Mesothelial cell of epicardium (in vitro differentiated cells): Measurements from ENCODE around the gene SFI1. TPM values are rescaled to one million over a fixed set of nuclear protein-coding genes. Genes with fewer than 3 reads are reported as not detected.
A peak's percentile ranks its signal among the peaks of the same experiment; 100 is the strongest.
"Not testable (repeated sequence)": the region's sequence is repeated elsewhere in the genome, so short reads cannot be mapped to it uniquely, and the experiment has no call there.

Experiments
- DNase-seq, 2 experiments: peaks; one replicate each; pipeline ENCODE4 v3.0.0; 2021; ENCODE audit warnings: low spot score in 2 of 2; ENCODE audit not compliant: unreplicated experiment in 2 of 2
- H3K27ac Mint-ChIP-seq: 2 replicates; pipeline ENCODE4 v1.8.0; 2021; ENCODE audit warnings: mixed read lengths
- H3K27me3 Mint-ChIP-seq: 2 replicates; pipeline ENCODE4 v1.8.0; 2021; ENCODE audit warnings: low read depth, mixed read lengths
- H3K36me3 Mint-ChIP-seq: 2 replicates; pipeline ENCODE4 v1.8.0; 2021; ENCODE audit warnings: mixed read lengths
- H3K4me1 Mint-ChIP-seq: 2 replicates; pipeline ENCODE4 v1.8.0; 2021; ENCODE audit warnings: mixed read lengths
- H3K4me3 Mint-ChIP-seq: 2 replicates; pipeline ENCODE4 v1.8.0; 2021; ENCODE audit warnings: mild to moderate bottlenecking, moderate library complexity, mixed read lengths
- H3K9me3 Mint-ChIP-seq: 2 replicates; pipeline ENCODE4 v1.8.0; 2021; ENCODE audit warnings: mixed read lengths
- CTCF ChIP-seq: fragments of 200-600 bp; sonication (generic); IDR thresholded peaks from one replicate; pipeline ENCODE4 v1.5.0; 2021; ENCODE audit warnings: antibody characterized with exemption; ENCODE audit not compliant: unreplicated experiment
- total RNA-seq: library from RNA; stranded (reverse); gene quantifications from 3 replicates; pipeline ENCODE4 v1.2.1, GENCODE V29; 2021

Gene SFI1
- total RNA-seq, 1 donor from 2014 or later = 45.7 TPM

- Mint-ChIP-seq H3K9me3 (peaks cover 6% of the 10 kb centered on the region), H3K36me3 (peaks cover 16% of the 10 kb centered on the region)
- TF ChIP-seq CTCF = no peak
Measured at GRCh38 chr22:31588970-31589675, 92.8 kb downstream of the SFI1 start.

GRCh38 chr22:31590161-31590560 lies 93.8 kb downstream of the SFI1 start:
- Mint-ChIP-seq H3K36me3 (peaks cover 16% of the 10 kb centered on the region), H3K4me1 (peaks cover 14% of the 10 kb centered on the region)
- H3K4me3 Mint-ChIP-seq, H3K9me3 Mint-ChIP-seq, H3K27me3 Mint-ChIP-seq, DNase-seq, H3K27ac Mint-ChIP-seq: not testable (repeated sequence)

More at GRCh38 chr22:31588970-31589675, 92.8 kb downstream of the SFI1 start:
- Mint-ChIP-seq H3K4me3 (no peak overlapping the region), H3K27me3 (no peaks in the 10 kb centered on the region), H3K4me1 (peaks cover 18% of the 10 kb centered on the region), H3K27ac (no peak overlapping the region)
- DNase-seq = no peak

- no peaks in the 10 kb centered on the region for H3K9me3 Mint-ChIP-seq
Measured at GRCh38 chr22:31595271-31595670, 98.9 kb downstream of the SFI1 start.

GRCh38 chr22:31602259-31602952 lies 106.1 kb downstream of the SFI1 start:
- Mint-ChIP-seq H3K36me3 (peaks cover 1% of the 10 kb centered on the region), H3K9me3 (no peaks in the 10 kb centered on the region), H3K27me3 (no peaks in the 10 kb centered on the region), H3K4me3 (no peak overlapping the region), H3K4me1 (peaks cover 9% of the 10 kb centered on the region), H3K27ac (peak overlapping the region; percentile 88)
- no peak for DNase-seq
- TF ChIP-seq CTCF = no peak

More at GRCh38 chr22:31595271-31595670, 98.9 kb downstream of the SFI1 start:
- DNase-seq = no peak
- Mint-ChIP-seq H3K27ac (no peak overlapping the region), H3K27me3 (no peaks in the 10 kb centered on the region), H3K4me1 (no peaks in the 10 kb centered on the region), H3K4me3 (no peak overlapping the region), H3K36me3 (peaks cover 7% of the 10 kb centered on the region)
- no peak for TF ChIP-seq CTCF

GRCh38 chr22:31603081-31603525 lies 106.8 kb downstream of the SFI1 start:
- H3K4me3 Mint-ChIP-seq = no peak overlapping the region
- no peak for DNase-seq
- no peaks in the 10 kb centered on the region for H3K9me3 Mint-ChIP-seq
- H3K4me1 Mint-ChIP-seq = peaks cover 9% of the 10 kb centered on the region
- no peak for TF ChIP-seq CTCF
- no peaks in the 10 kb centered on the region for H3K27me3 Mint-ChIP-seq
- no peaks in the 10 kb centered on the region for H3K36me3 Mint-ChIP-seq
- H3K27ac Mint-ChIP-seq = no peak overlapping the region

- H3K4me1 Mint-ChIP-seq = peaks cover 9% of the 10 kb centered on the region
- no peaks in the 10 kb centered on the region for H3K9me3 Mint-ChIP-seq
Measured at GRCh38 chr22:31603574-31603973, 107.2 kb downstream of the SFI1 start.

More at GRCh38 chr22:31603574-31603973, 107.2 kb downstream of the SFI1 start:
- Mint-ChIP-seq H3K36me3 (no peaks in the 10 kb centered on the region), H3K4me3 (no peak overlapping the region), H3K27me3 (no peaks in the 10 kb centered on the region), H3K27ac (no peak overlapping the region)
- no peak for TF ChIP-seq CTCF
- no peak for DNase-seq
